GM11168 (cell line): ENCODE results near the gene PPP1R12C.

ENCODE experiments used
- in situ Hi-C: fragments of 300-500 bp; cut with MboI; formaldehyde crosslinking; loops from one replicate; pipeline ENCODE4 v1.12.0; 2022; ENCODE audit warnings: low sequenced_read_pairs; ENCODE audit not compliant: unreplicated experiment

PPP1R12C gene

DNA sequence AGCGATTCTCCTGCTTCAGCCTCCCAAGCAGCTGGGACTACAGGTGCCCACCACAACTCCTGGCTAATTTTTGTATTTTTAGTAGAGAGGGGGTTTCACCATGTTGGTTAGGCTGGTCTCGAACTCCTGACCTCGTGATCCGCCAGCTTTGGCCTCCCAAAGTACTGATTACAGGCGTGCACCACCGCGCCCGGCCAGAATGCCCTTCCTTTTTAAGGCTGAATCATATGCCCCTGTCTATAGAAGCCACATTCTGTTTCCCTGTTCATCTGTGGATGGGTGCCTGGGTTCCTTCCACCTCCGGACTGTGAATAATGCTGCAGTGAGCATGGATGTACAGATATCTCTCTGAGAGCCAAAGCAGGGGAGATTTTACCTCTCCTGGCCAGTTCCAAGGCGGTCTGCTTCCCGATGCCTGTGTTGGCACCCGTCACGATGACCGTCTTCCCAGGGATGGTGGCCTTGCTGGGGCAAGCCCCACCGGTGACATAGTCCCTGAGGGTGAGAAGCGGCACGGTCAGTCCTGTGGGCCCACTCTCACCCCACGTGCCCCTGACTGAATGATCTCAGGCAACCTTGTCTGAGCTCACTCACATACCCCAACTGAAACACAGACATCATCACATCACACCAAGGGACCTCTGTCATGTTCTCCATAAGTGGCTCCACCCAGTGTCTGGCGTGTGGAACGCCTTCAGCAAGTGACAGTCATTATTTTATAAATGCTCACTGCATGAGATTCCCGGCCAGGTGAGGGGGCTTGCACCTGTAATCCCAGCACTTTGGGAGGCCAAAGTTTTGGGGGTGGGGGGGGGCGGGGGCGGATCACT lies 58.4 kb downstream of the PPP1R12C start:
- in situ Hi-C loops: no loop called here

DNA sequence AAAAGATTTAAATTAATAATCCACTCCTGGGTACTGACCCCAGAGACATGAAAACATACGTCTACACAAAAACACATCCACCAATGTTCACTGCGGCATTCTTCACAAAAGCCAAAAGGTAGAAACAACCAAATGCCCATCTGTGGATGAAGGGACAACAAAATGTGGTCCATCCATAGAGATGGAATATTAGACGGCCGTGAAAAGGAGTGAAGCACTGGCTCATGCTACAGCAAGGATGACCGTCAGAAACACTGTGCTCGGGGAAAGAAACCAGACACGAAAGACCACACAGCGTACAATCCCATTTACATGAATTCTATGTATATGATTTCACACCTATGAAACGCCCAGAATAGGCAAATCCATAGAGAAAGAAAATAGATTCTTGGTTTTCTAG lies 60.6 kb downstream of the PPP1R12C start:
- in situ Hi-C loops: no loop called here

DNA sequence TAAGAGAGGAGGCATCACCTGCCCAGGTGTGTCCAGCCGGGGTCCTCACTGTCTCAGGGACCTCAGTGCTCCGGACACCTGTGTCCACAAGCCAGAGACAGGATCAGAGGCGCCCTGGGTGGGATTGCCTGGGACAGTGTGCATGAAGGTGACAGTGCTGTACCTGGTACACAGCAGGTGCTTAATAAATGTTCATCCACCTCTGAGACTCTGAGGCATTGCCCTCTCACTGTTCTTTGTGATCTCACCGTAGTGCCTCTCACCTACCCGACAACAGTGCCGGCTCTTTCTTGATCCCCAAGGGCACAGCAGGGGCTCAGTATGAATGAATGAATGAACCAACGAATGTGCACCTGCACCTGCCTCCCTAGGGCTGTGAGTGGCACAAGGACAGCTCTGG lies 63.7 kb downstream of the PPP1R12C start:
- in situ Hi-C loops: no loop called here

DNA sequence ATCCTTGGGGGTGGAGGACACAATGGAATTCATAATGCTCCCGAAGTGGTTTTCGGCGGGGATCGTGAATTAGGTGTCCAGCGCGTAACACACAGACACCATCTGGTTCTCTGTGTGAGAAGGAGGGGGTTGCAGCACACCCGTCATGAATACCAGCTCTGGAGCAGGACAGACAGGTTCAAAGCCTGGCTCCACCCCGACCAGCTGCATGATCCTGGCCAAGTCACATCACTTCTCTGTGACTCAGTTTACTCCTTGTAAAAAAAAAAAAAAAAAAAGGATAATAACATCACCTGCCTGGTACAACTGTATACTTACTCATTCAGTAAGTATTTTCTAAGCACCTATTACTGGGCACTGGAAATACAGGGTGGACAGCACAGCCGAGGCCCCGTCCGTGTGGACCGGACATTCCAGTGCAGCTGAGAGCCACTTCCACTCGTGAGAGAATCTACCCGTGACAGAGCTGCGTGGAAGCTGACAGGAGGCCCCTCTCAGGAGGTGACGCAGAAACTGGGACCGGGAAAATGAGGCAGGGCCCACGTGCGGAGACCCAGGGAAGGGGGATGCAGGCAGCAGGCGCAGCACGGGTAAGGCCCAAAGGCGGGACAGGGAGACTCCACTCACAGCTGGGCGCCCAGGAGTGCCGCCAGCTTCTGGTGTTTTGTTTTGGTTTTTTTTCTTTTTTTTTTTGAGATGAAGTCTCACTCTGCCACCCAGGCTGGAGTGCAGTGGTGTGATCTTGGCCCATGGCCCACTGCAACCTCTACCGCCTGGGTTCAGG lies 66.5 kb downstream of the PPP1R12C start:
- in situ Hi-C loops: no loop called here

DNA sequence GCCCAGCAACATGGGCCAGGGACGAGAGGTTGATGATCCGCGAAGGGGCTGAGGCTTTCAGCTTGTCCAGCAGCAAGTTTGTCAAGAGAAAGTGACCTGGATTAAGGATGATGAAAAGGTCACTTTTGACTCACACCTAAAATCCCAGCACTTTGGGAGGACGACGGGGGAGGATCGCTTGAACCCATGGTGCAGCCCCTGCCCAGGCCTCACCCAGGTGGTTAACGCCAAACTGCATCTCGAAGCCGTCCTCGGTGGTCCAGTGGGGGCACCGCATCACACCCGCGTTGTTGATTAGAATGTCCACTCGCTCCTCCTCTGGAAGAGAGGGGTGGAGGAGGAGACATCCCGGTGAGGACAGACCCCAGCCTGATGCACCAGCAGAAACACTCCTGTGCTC lies 69.0 kb downstream of the PPP1R12C start:
- in situ Hi-C loops: no loop called here

DNA sequence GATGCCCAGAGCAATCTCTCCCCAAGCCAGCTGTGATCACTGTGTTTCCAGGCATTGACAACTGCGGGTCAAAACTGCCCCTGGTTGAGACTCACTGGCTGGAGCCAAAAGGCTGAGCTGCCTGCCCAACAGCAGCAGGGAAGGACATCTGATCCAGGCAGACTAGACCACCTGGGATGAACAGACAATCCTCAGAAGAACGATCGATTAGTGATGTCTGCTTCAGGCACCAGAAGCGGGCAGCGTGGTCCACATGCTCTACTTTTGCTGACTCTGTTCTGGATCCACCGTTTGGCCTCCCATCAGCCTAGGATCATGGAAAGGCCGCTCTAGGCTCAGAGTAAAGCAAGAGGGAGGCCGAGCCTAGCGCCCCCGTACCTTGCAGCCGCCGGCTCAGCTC lies 69.5 kb downstream of the PPP1R12C start:
- in situ Hi-C loops: no loop called here

DNA sequence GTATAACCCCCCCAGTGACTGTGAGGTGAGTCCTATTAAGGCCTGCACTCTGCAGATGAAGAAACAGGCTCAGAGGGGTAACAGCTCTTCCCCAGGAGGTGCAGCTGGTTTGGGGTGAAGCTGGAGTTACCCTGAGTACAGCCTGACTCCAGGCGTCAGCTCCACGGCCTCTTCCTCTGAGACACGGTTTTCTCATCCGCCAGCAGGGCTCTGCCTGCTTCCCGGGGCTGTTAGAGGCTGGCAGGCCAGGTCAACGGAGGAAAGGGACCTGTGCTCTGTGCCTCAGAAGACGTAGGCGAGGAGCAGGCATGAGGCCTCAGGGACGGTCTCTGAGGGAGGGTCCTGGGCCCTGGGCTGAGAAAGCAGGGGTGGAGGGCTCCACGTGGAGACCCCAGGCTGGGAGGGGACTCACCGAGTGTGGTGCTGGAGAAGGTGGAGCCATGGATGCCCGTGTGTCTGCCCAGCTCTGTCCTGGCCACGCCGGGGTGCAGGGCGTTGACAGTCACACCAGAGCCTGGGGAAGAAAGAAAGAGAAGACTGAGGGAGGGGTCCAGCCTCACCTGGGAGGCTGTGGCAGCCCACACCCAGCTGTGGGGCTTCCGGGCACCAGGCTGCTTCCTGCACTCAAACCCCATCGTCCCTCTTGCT lies 70.3 kb downstream of the PPP1R12C start:
- in situ Hi-C loops: no loop called here

DNA sequence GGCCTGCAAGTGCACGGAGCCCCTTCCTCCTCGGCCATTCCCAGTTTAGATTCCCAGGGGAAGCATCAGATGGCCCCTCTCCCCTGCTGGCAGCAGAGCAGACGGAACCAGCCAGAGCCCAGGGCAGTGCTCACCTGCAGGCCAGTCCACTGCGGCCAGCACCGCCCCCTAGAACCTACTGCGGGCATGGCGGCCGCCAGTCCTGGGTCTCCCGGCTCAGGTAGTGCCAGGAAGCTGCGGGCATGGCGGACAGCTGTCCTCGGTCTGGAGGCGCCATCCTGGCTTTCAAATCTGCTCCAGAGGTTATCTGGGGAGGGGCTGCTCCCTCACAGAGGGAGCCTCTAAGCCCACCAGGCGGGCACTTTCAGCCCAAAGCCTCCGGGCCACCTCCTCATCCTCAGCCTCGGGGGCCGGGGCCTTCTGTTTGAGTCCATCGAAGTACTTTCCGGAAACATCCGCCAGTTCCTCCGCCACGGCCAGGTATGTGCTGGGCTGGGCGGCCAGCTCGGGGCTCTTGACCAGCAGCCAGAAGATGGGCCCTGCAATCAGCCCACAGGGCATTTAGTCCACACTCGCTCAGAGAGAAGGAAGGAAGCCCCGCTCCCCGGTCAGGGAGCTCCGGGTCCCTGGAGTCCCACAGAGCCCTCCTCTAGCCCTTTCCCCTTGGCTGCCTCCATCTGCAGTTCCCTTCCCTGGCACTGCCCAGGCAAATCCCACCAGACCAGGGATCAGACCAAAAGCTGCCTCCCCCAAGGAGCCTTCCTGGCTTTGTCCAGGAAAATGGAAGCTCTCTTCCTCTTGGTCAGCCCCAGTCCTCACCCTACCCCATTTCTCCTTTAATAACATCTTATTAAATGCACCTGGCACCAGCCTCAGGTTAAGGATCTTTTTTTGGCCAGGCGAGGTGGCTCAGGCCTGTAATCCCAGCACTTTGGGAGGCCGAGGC lies 72.4 kb downstream of the PPP1R12C start:
- in situ Hi-C loops: no loop called here

DNA sequence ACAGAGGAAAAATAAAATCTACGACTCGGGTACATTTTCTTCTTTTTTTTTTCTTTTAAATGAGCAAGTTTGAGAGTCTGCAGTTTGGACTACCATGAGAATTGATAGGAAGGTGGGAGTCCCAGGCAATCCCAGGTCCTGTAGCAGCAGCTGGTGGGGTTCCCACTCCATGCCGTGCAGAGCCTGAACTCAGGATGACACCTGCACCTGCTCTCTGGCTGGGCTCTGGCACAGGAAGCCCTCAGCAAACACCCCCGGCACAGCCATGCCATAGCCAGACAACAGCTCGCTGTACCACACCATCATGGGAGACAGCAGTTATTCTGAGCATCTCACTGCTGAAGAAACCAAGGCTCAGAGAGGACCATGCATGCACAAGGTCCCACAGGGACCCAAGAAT lies 73.2 kb downstream of the PPP1R12C start:
- in situ Hi-C loops: no loop called here

DNA sequence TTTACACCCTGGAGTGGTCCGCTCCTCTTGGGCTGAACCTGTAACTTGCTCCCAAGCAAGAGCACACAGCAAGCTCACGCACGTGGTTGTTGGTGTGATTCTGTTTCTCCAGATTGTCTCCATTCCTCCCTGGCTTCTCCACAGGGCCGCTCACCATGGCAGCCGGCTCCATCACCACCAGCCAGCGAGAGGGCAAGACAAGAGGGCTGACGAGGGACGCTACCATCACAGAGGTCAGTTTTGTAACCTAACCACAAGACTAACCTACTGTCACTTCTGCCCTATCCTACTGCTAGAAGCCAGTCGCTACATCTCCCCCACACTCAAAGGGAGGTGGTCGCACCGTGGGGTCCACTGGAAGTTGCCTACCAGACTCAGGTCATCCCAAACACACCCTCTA lies 74.7 kb downstream of the PPP1R12C start:
- in situ Hi-C loops: no loop called here

DNA sequence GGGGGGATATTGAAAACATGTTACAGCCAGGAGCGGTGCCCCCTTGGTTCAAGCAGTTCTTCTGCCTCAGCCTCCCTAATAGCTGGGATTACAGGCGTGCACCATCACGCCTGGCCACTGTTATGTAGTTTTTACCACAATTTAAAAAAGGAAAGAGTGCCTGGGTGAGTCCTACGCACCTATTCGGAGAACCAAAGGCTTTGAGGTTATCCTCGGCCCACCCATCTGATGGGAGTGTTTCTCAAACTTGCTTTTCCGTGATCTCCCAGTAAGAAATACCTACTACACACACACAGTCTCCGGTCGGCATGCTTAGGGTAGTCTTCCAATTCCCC lies 75.1 kb downstream of the PPP1R12C start:
- in situ Hi-C loops: no loop called here

DNA sequence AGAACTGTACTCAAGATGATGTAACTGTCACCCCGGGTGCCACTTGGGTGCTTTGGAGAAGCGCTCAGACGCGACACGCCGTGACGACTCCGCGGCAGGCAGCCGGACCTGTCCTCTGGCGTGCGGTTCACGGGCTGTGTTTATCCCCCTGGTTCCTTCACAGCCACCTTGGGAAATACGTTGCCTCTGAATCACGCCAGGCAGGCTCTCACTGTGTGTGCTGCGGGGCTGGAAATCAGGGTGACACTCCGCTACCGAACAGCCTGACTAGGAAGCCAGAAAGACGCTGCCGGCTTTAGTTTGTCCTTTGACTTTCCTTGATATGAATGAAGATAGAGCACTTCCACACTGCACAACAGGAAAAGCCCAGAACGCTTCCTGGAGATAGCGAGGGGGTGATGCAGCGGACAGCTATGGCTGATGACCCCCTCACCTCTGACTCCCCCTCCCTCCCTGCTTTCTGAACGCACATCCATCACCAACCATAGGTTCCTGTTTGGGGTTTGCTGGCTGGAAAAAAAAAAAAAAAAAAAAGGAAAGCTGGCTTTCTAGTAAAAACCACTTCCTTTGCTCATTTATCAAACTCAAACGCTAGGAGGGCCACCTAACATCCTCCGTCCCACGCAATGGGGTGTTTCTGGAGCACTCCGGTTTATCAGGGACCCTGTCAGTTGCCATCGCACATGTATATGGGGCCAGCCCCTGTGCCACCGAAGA lies 75.7 kb downstream of the PPP1R12C start:
- in situ Hi-C loops: no loop called here

DNA sequence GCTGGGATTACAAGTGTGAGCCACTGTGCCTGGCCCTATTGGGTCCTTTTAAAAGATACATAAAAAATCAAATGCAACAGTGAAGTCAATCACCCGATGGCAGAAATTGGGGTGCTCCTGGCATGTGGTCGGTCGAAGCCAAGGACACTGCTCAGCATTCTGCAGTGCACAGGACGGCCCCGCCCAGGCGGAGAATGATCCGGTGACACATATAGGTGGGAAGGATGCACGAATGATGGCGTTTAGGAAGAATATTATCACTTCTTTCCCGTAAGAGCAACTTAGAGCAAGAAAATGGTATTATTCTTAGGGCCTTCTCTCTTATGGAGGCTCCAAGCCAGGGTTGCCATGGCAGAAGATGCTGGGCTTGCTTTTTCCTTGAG lies 76.2 kb downstream of the PPP1R12C start:
- in situ Hi-C loops: no loop called here
